AG10803 (cell line): Measurements from ENCODE around the gene NLRC5.
"Not testable (repeated sequence)": the region's sequence is repeated elsewhere in the genome, so short reads cannot be mapped to it uniquely, and the experiment has no call there.

Experiments
- DNase-seq: peaks from one replicate; pipeline ENCODE4 v3.0.0; 2010; ENCODE audit warnings: low read depth
- H3K4me3 ChIP-seq: 2 replicates; pipeline ENCODE4 v1.5.1; 2011; ENCODE audit warnings: mild to moderate bottlenecking, low read length, control low read depth
- TF ChIP-seq, protein P1 (sequence below): conservative IDR thresholded peaks from 2 replicates; pipeline ENCODE4 v1.5.1; 2011; ENCODE audit warnings: mild to moderate bottlenecking, low read length, control low read depth, inconsistent platforms

The NLRC5 gene

DNA sequence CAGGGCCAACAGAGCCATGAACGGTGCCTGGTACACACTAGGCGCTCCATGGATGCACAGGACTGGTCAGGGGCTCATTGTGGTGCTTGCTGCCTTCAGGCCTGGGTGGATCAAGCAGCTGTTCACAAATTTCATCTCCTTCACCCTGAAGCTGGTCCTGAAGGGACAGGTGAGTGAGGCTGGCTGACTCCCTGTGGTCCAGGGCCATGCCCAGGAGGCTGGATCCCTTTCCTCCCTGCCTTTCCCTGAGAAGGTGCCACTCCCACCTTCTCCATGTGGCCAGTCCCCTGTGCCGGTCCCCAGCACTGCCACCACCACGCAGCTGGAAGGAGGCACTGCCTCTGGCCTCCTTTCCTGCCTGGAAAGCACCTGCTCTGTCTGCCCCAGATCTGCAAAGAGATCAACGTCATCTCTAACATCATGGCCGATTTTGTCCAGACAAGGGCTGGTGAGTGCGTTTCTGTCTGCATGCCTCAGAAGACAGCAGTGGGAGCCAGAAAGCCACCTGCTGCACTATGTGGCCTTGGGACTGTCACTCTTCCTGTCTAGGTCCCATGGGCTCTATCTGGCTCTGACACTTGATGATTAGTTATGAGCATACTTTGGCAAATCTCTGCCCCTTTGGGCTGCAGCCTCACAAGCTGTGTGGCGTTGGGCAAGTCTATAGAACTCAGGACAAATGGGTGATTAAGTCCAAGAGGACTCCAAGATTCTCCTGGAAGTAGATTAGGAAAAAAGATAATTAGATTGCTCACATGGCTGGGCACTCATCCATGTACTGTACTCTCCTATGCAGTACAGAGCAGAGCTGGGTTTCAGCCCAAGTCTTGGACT is 18.2 kb upstream of the NLRC5 start:
- TF ChIP-seq, protein P1, sequence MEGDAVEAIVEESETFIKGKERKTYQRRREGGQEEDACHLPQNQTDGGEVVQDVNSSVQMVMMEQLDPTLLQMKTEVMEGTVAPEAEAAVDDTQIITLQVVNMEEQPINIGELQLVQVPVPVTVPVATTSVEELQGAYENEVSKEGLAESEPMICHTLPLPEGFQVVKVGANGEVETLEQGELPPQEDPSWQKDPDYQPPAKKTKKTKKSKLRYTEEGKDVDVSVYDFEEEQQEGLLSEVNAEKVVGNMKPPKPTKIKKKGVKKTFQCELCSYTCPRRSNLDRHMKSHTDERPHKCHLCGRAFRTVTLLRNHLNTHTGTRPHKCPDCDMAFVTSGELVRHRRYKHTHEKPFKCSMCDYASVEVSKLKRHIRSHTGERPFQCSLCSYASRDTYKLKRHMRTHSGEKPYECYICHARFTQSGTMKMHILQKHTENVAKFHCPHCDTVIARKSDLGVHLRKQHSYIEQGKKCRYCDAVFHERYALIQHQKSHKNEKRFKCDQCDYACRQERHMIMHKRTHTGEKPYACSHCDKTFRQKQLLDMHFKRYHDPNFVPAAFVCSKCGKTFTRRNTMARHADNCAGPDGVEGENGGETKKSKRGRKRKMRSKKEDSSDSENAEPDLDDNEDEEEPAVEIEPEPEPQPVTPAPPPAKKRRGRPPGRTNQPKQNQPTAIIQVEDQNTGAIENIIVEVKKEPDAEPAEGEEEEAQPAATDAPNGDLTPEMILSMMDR, result no peak
- DNase-seq, result peak; percentile 45
- no peak overlapping the region for H3K4me3 ChIP-seq

DNA sequence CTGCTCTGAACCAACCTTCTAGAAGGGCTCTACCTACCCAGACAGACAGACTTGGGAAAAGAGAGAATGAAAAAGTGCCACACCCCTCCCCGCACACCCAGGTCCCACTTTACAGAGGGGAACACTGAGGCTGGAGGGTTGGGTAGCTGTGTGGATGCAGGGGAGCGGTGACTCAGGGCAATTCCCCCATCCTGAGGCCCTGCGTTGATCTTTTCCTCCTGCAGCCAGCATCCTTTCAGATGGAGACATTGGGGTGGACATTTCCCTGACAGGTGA is 17.7 kb upstream of the NLRC5 start:
- TF ChIP-seq, protein P1, result no peak
- no peak overlapping the region for H3K4me3 ChIP-seq
- no peak for DNase-seq

DNA sequence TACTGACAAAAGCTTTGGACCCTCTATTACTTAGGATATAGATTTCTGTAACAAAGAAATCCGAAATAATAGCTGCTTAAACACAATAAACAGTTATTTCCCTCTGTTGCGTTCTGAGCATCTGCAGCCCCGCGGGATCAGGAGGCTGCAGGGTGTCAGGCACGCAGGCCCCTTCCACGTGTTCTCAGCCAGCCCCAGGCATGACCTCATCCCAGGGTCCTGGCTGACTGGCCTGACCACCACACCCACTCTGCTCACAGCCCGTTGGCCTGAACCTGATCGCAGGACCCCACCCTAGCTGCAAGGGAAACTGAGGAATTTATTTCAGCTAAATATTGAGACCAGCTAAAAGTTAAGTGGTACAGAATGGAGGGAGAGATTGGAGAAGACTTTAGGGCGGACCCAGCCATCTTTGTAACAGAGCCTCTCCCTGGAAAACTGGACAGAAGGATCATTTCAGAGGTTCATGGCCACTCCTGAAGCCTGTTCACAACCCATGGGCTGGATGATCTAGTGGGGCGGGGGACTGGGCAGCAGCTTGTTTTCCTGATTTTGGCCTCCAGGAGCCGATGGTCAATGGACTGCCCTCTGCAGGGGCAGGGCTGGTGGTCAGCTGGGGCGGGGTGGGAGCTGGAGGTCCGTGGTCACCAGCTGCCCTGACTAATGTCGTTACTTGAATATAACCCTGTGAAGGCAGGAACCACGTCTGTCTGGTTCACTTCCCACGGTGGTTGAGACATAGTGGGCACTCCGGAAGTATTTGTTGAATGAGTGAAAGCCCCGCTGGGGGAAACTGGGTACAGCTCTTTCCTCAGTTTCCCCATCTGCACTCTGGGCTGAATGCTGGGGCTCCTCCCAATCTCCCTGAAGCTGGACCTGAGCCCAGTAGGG is 16.7 kb upstream of the NLRC5 start:
- TF ChIP-seq, protein P1, result no peak
- no peak overlapping the region for H3K4me3 ChIP-seq
- no peak for DNase-seq

DNA sequence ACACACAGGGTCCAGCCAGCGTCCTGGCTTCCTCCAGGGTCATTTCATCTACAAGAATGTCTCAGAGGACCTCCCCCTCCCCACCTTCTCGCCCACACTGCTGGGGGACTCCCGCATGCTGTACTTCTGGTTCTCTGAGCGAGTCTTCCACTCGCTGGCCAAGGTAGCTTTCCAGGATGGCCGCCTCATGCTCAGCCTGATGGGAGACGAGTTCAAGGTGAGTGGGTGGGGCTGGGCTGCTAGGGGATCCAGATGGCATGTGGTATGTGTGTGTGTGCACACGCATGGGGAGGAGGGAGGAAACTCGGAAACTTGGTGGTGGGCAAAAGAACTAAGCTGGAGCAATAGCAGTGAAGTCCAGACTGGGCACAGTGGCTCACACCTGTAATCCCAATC is 16.1 kb upstream of the NLRC5 start:
- DNase-seq, result no peak
- H3K4me3 ChIP-seq, result no peak overlapping the region
- TF ChIP-seq, protein P1, result no peak

DNA sequence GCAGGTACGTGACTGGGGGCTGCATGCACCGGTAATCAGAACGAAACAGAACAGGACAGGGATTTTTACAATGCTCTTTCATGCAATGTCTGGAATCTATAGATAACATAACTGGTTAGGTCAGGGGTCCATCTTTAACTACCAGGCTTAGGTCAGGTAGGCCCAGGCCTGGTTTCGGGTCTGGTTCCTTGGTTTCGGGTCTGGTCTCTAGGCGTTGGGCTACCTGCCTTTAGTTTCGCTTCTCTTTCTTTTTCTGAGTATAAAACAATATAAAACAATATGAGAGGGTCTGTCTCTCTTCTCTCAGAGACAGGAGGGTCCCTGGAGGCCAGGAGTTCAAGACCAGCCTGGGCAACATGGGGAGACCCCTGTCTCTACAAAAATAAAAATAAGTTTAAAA is 15.5 kb upstream of the NLRC5 start:
- not testable (repeated sequence) for H3K4me3 ChIP-seq, DNase-seq

DNA sequence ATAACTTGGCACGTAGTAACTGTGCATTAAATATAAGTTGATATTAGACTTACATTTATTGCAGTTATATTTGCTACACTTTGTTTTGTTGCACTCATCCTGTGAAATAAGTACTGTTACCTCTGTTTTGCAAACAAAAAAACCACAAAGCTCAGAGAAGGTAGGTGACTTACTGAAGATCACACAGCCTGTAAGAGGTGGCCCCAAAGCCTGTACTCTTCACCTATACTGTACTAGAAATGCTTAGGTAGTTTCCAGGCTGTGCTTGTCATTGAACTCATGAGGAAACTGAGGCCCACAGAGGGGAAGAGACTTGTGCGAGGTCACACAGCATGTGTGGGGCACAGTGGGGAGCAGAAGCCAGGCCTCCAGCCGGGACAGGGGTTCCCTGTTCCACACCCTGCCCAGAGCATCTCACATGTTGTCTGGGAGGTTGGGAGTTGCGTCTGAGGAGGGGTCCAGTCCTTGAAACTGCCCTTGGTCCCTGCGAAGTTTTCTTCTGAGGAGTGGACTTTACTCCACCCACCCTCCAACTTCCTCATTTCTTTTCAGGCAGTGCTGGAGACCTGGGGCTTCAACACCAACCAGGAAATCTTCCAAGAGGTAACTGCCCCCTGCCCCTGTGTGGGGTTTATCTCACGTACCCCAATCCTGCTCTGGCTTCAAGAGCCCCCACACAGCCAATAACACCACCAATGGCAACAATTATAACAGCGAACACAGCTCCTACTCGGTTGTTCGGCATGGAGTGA is 14.6 kb upstream of the NLRC5 start:
- DNase-seq, result no peak
- TF ChIP-seq, protein P1, result no peak
- no peak overlapping the region for H3K4me3 ChIP-seq

DNA sequence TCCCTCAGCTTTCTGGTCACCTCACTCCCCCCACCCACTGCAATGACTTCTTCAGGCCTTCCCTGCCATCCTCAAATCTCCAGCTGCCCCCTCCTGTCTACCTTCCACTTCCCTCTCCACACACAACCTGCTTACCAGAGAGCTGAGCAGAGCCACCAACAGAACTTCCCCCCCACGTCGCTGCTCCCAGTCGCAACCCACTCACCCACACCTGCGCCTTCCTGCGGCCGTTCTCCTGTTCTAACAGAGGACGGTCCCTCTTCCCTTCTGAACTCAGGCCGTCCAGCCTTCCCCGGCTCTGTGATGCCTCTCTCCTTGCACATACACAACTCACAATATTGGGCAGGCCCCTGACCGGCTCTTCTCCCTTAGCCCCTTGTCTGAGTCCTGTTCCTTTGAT is 13.6 kb upstream of the NLRC5 start:
- DNase-seq, result no peak
- TF ChIP-seq, protein P1, result no peak
- H3K4me3 ChIP-seq, result no peak overlapping the region
